DND-41 (cell line): ENCODE measurements around the gene METTL4.

Experiments used
- CTCF ChIP-seq: IDR thresholded peaks from 2 replicates; pipeline ENCODE4 v1.5.1; 2012; ENCODE audit warnings: borderline replicate concordance, low read length, moderate library complexity, mild to moderate bottlenecking; ENCODE audit not compliant: poor library complexity, severe bottlenecking; ENCODE audit errors: extremely low read depth
- EZH2 ChIP-seq: IDR thresholded peaks from 3 replicates; pipeline ENCODE4 v1.6.1; 2012; ENCODE audit warnings: borderline replicate concordance, low read depth, mild to moderate bottlenecking, moderate library complexity, low read length, inconsistent platforms; ENCODE audit not compliant: severe bottlenecking

GRCh38 chr18:2502880-2503279, 68.4 kb downstream of the METTL4 start:
- no peak for TF ChIP-seq CTCF
- TF ChIP-seq EZH2 = no peak
